Neural cell (in vitro differentiated cells): ENCODE measurements around the gene NOM1. TPM values are rescaled to one million over a fixed set of nuclear protein-coding genes. Genes with fewer than 3 reads are reported as not detected.
A peak's percentile ranks its signal among the peaks of the same experiment; 100 is the strongest.

Experiments
- H2AFZ ChIP-seq: fragments of 200-600, 300-800 bp; sonication (generic), shearing (Covaris generic); 2 replicates; pipeline ENCODE4 v1.6.0; 2014; ENCODE audit warnings: low read depth, mild to moderate bottlenecking, antibody characterized with exemption, low read length, moderate library complexity
- H3F3A ChIP-seq: fragments of 200-600 bp; shearing (Covaris generic); 2 replicates; pipeline ENCODE4 v1.6.1; 2016; ENCODE audit warnings: mild to moderate bottlenecking, moderate library complexity, mixed read lengths, antibody characterized with exemption, low read length; ENCODE audit not compliant: insufficient read depth, poor library complexity, severe bottlenecking
- H3K27ac ChIP-seq: fragments of 200-600, 300-800 bp; sonication (generic), shearing (Covaris generic); 2 replicates; pipeline ENCODE4 v1.5.1; 2014; ENCODE audit warnings: mild to moderate bottlenecking, low read length, moderate library complexity
- H3K27me3 ChIP-seq: fragments of 300-800, 200-600 bp; sonication (generic), shearing (Covaris generic); 2 replicates; pipeline ENCODE4 v1.6.0; 2014; ENCODE audit warnings: mild to moderate bottlenecking, low read depth, low read length, moderate library complexity; ENCODE audit not compliant: insufficient read depth
- H3K36me3 ChIP-seq: fragments of 300-800, 200-600 bp; sonication (generic), shearing (Covaris generic); 2 replicates; pipeline ENCODE4 v1.5.1; 2014; ENCODE audit warnings: mild to moderate bottlenecking, antibody characterized with exemption, low read length, moderate library complexity; ENCODE audit not compliant: insufficient read depth
- H3K4me2 ChIP-seq: fragments of 300-800, 200-600 bp; sonication (generic), shearing (Covaris generic); 2 replicates; pipeline ENCODE4 v1.6.0; 2014; ENCODE audit warnings: mild to moderate bottlenecking, low read length
- H3K4me3 ChIP-seq: fragments of 300-800, 200-600 bp; sonication (generic), shearing (Covaris generic); 2 replicates; pipeline ENCODE4 v1.5.1; 2014; ENCODE audit warnings: mild to moderate bottlenecking, low read length, moderate library complexity
- H3K79me2 ChIP-seq: fragments of 200-600 bp; shearing (Covaris generic); replicated peaks from 2 replicates; pipeline ENCODE4 v1.6.0; 2014; ENCODE audit warnings: mild to moderate bottlenecking, low read length, moderate library complexity; ENCODE audit not compliant: insufficient read depth
- H3K9ac ChIP-seq: fragments of 300-800, 200-600 bp; sonication (generic), shearing (Covaris generic); 2 replicates; pipeline ENCODE4 v1.6.1; 2016; ENCODE audit warnings: mild to moderate bottlenecking, low read length, mixed read lengths
- H3K9me2 ChIP-seq: fragments of 200-600 bp; shearing (Covaris generic); 2 replicates; pipeline ENCODE4 v1.6.1; 2016; ENCODE audit warnings: mild to moderate bottlenecking, low read length, mixed read lengths; ENCODE audit not compliant: insufficient read depth
- H3K9me3 ChIP-seq: fragments of 200-600, 300-800 bp; sonication (generic), shearing (Covaris generic); 2 replicates; pipeline ENCODE4 v1.6.1; 2016; ENCODE audit warnings: mild to moderate bottlenecking, mixed run types, low read length, moderate library complexity, mixed read lengths
- H4K20me1 ChIP-seq: fragments of 200-600 bp; shearing (Covaris generic); 2 replicates; pipeline ENCODE4 v1.6.1; 2016; ENCODE audit warnings: mild to moderate bottlenecking, mixed run types; ENCODE audit not compliant: insufficient read depth
- EP300 ChIP-seq: fragments of 450-650 bp; conservative IDR thresholded peaks from 2 replicates; pipeline ENCODE4 v1.6.1; 2014; ENCODE audit warnings: antibody characterized with exemption, mild to moderate bottlenecking, moderate library complexity; ENCODE audit not compliant: poor library complexity, severe bottlenecking
- EZH2 ChIP-seq: fragments of 200-600, 300-800 bp; shearing (Covaris generic), sonication (generic); IDR thresholded peaks from 2 replicates; pipeline ENCODE4 v1.6.1; 2014; ENCODE audit warnings: antibody characterized with exemption, low read length, borderline replicate concordance, mild to moderate bottlenecking; ENCODE audit not compliant: insufficient read depth, poor library complexity, severe bottlenecking
- MXI1 ChIP-seq: fragments of 450-650 bp; conservative IDR thresholded peaks from 2 replicates; pipeline ENCODE4 v1.6.1; 2014; ENCODE audit warnings: antibody characterized with exemption, mild to moderate bottlenecking; ENCODE audit not compliant: poor library complexity, severe bottlenecking
- POLR2AphosphoS5 ChIP-seq: IDR thresholded peaks from 2 replicates; pipeline ENCODE4 v1.6.1; 2012
- RAD21 ChIP-seq: fragments of 450-650 bp; conservative IDR thresholded peaks from 2 replicates; pipeline ENCODE4 v1.6.1; 2014; ENCODE audit warnings: antibody characterized with exemption, mild to moderate bottlenecking, moderate library complexity
- SMC3 ChIP-seq: fragments of 450-650 bp; conservative IDR thresholded peaks from 2 replicates; pipeline ENCODE4 v1.6.1; 2014; ENCODE audit warnings: antibody characterized with exemption, mild to moderate bottlenecking, moderate library complexity; ENCODE audit not compliant: poor library complexity
- TAF1 ChIP-seq: IDR thresholded peaks from 2 replicates; pipeline ENCODE4 v1.6.1; 2012; ENCODE audit warnings: low read depth
- polyA plus RNA-seq: library from polyadenylated mRNA; depleted of rRNA; stranded (reverse); fragments of >200 nt; gene quantifications from 2 replicates; pipeline ENCODE4 v1.2.3, GENCODE V29; 2014
- TF ChIP-seq, protein P1 (sequence below): fragments of 450-650 bp; IDR thresholded peaks from 2 replicates; pipeline ENCODE4 v1.5.1; 2014; ENCODE audit warnings: antibody characterized with exemption, mild to moderate bottlenecking, moderate library complexity; ENCODE audit not compliant: poor library complexity, severe bottlenecking
- TF ChIP-seq, protein P2 (sequence below): IDR thresholded peaks from 2 replicates; pipeline ENCODE4 v1.6.1; 2012; ENCODE audit warnings: borderline replicate concordance

Gene NOM1
- polyA plus RNA-seq, 1 donor from 2014 or later, result 22.5 TPM

DNA sequence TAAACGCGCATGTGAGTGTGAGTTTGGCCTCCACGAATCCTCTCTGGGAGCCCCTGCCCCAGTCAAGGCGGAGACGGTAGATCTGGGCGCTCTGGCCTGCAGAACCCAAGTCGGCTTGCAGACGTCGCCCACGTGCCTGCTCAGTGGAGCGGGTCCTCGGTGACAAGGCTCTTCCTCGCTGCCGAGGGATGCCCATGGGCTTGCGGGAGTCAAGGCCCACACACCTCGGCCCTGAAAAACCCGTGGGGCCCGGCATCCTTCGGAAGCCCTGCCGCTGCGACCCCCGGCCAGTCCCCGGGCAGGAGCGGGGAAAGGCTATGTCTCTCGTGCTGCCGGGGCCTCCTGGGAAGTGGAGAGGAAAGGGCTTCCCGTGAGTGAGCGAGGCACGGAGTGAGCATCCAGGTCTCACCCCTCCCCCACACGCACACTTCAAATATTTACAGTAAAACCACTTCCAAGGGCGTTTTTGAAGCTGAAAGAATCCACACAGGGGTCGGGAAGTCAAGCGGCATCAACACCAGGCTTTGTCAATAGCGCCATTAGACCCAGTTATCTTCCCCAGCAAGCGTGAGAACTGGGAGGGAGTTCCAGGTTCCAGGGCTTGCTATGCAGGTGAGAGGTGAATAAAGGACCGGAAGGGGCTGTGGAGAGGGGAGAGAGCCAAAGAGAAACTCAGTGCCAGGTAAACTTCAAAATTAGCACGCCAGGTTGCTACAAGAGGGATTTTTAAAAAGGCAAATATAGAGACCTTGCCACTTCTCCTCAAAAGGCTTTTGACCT lies 62.0 kb downstream of the NOM1 start:
- Histone ChIP-seq H3F3A (no peaks in the 10 kb centered on the region), H3K79me2 (no peaks in the 10 kb centered on the region), H2AFZ (no peak overlapping the region), H3K9ac (no peak overlapping the region), H4K20me1 (no peaks in the 10 kb centered on the region), H3K4me2 (no peak overlapping the region), H3K9me2 (no peaks in the 10 kb centered on the region), H3K27me3 (peaks cover 95% of the 10 kb centered on the region), H3K9me3 (no peaks in the 10 kb centered on the region), H3K36me3 (no peaks in the 10 kb centered on the region), H3K27ac (no peak overlapping the region), H3K4me3 (peak overlapping the region; percentile 57)
- TF ChIP-seq, protein P1, sequence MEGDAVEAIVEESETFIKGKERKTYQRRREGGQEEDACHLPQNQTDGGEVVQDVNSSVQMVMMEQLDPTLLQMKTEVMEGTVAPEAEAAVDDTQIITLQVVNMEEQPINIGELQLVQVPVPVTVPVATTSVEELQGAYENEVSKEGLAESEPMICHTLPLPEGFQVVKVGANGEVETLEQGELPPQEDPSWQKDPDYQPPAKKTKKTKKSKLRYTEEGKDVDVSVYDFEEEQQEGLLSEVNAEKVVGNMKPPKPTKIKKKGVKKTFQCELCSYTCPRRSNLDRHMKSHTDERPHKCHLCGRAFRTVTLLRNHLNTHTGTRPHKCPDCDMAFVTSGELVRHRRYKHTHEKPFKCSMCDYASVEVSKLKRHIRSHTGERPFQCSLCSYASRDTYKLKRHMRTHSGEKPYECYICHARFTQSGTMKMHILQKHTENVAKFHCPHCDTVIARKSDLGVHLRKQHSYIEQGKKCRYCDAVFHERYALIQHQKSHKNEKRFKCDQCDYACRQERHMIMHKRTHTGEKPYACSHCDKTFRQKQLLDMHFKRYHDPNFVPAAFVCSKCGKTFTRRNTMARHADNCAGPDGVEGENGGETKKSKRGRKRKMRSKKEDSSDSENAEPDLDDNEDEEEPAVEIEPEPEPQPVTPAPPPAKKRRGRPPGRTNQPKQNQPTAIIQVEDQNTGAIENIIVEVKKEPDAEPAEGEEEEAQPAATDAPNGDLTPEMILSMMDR, result no peak
- TF ChIP-seq EZH2, result peak; percentile 9

DNA sequence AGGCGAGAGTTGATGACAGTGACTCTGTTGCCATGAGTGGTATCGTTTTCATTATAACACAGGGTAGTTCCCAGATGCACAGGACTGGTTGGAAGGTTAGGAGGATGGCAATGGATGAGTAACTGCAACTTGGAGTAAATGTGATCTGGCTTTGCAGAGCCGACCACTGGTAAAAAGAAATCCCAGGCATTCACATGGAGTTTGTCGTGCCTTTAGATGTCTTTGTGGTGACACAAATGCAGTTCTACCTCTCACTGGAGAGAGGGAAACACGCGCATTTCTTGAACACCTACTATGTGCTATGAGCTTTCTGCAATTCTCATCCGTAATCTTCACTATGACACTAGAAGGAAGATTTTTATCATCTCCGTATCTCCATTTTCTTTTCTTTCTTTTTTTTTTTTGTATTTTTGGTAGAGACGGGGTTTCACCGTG lies 62.6 kb downstream of the NOM1 start:
- no peaks in the 10 kb centered on the region for H3K36me3 ChIP-seq
- H3K9me3 ChIP-seq, result no peaks in the 10 kb centered on the region
- no peaks in the 10 kb centered on the region for H3F3A ChIP-seq
- H3K27me3 ChIP-seq, result peaks cover 95% of the 10 kb centered on the region
- H3K4me3 ChIP-seq, result no peak overlapping the region
- no peaks in the 10 kb centered on the region for H4K20me1 ChIP-seq
- no peaks in the 10 kb centered on the region for H3K79me2 ChIP-seq
- no peaks in the 10 kb centered on the region for H3K9me2 ChIP-seq
- H3K27ac ChIP-seq, result no peak overlapping the region
- no peak overlapping the region for H3K4me2 ChIP-seq
- TF ChIP-seq, protein P2, sequence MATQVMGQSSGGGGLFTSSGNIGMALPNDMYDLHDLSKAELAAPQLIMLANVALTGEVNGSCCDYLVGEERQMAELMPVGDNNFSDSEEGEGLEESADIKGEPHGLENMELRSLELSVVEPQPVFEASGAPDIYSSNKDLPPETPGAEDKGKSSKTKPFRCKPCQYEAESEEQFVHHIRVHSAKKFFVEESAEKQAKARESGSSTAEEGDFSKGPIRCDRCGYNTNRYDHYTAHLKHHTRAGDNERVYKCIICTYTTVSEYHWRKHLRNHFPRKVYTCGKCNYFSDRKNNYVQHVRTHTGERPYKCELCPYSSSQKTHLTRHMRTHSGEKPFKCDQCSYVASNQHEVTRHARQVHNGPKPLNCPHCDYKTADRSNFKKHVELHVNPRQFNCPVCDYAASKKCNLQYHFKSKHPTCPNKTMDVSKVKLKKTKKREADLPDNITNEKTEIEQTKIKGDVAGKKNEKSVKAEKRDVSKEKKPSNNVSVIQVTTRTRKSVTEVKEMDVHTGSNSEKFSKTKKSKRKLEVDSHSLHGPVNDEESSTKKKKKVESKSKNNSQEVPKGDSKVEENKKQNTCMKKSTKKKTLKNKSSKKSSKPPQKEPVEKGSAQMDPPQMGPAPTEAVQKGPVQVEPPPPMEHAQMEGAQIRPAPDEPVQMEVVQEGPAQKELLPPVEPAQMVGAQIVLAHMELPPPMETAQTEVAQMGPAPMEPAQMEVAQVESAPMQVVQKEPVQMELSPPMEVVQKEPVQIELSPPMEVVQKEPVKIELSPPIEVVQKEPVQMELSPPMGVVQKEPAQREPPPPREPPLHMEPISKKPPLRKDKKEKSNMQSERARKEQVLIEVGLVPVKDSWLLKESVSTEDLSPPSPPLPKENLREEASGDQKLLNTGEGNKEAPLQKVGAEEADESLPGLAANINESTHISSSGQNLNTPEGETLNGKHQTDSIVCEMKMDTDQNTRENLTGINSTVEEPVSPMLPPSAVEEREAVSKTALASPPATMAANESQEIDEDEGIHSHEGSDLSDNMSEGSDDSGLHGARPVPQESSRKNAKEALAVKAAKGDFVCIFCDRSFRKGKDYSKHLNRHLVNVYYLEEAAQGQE, result no peak
- TF ChIP-seq EP300, result no peak
- no peak for TF ChIP-seq SMC3
- no peak overlapping the region for H3K9ac ChIP-seq
- H2AFZ ChIP-seq, result no peak overlapping the region

DNA sequence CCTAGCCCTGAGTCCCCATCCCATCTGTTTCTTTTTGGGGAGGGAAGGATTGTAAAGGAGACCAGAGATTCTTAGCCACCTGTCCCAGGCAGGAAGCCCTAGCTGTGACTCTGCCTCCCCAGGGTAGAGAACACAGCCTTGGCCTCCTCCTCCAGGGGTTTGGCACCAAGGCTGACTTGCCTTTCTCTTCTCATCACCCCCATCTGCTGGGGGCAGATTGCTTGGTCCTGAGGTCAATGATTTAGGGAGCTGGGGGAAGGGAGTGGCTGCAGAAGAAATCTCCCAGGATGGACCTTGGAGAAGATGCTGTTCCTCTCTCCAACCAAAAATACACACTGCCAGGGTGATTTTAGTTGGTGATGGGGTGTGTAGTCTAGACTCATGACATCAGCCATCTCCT lies 63.6 kb downstream of the NOM1 start:
- H3K4me2 ChIP-seq, result no peak overlapping the region
- no peak overlapping the region for H3K9ac ChIP-seq
- H3K27me3 ChIP-seq, result peaks cover 95% of the 10 kb centered on the region
- TF ChIP-seq, protein P1, result no peak
- TF ChIP-seq RAD21, result no peak
- TF ChIP-seq TAF1, result no peak
- TF ChIP-seq EZH2, result no peak
- no peak for TF ChIP-seq EP300
- no peak for TF ChIP-seq POLR2AphosphoS5
- no peak for TF ChIP-seq SMC3
- no peak for TF ChIP-seq MXI1
- TF ChIP-seq, protein P2, result no peak
- H3K9me2 ChIP-seq, result no peaks in the 10 kb centered on the region
- H3K79me2 ChIP-seq, result no peaks in the 10 kb centered on the region
- H2AFZ ChIP-seq, result no peak overlapping the region
- no peaks in the 10 kb centered on the region for H3K36me3 ChIP-seq
- no peak overlapping the region for H3K27ac ChIP-seq
- no peaks in the 10 kb centered on the region for H4K20me1 ChIP-seq
- no peaks in the 10 kb centered on the region for H3K9me3 ChIP-seq
- H3K4me3 ChIP-seq, result no peak overlapping the region
- H3F3A ChIP-seq, result no peaks in the 10 kb centered on the region
